GM23248 (cell line): Measurements from ENCODE around the gene CAMTA1. TPM values are rescaled to one million over a fixed set of nuclear protein-coding genes. Genes with fewer than 3 reads are reported as not detected.
"Not testable (repeated sequence)": the region's sequence is repeated elsewhere in the genome, so short reads cannot be mapped to it uniquely, and the experiment has no call there.

Experiments used
- DNase-seq: peaks from one replicate; pipeline ENCODE4 v3.0.0-alpha.2; 2015
- H2AFZ ChIP-seq: fragments of 200-600 bp; sonication (generic); 2 replicates; pipeline ENCODE4 v1.6.1; 2016; ENCODE audit warnings: antibody characterized with exemption
- H3F3A ChIP-seq: fragments of 200-600 bp; sonication (generic); 2 replicates; pipeline ENCODE4 v1.6.1; 2016; ENCODE audit warnings: mild to moderate bottlenecking, antibody characterized with exemption, mixed run types; ENCODE audit not compliant: insufficient read depth
- H3K27ac ChIP-seq: fragments of 200-600 bp; sonication (generic); 2 replicates; pipeline ENCODE4 v1.5.1; 2016; ENCODE audit warnings: mild to moderate bottlenecking
- H3K27me3 ChIP-seq: fragments of 200-600 bp; sonication (generic); replicated peaks from 2 replicates; pipeline ENCODE4 v1.6.1; 2016; ENCODE audit warnings: mild to moderate bottlenecking; ENCODE audit not compliant: insufficient read depth
- H3K36me3 ChIP-seq: fragments of 200-600 bp; sonication (generic); 2 replicates; pipeline ENCODE4 v1.6.1; 2016; ENCODE audit warnings: low read depth, mild to moderate bottlenecking
- H3K4me1 ChIP-seq: fragments of 200-600 bp; sonication (generic); 2 replicates; pipeline ENCODE4 v1.6.1; 2016; ENCODE audit warnings: mild to moderate bottlenecking; ENCODE audit not compliant: insufficient read depth
- H3K4me2 ChIP-seq: fragments of 200-600 bp; sonication (generic); one replicate; pipeline ENCODE4 v1.6.1; 2016; ENCODE audit warnings: mild to moderate bottlenecking; ENCODE audit not compliant: unreplicated experiment
- H3K4me3 ChIP-seq: fragments of 200-600 bp; sonication (generic); 2 replicates; pipeline ENCODE4 v1.5.1; 2016; ENCODE audit warnings: mild to moderate bottlenecking
- H3K79me2 ChIP-seq: fragments of 200-600 bp; sonication (generic); 2 replicates; pipeline ENCODE4 v1.6.1; 2016; ENCODE audit warnings: mild to moderate bottlenecking; ENCODE audit not compliant: insufficient read depth
- H3K9ac ChIP-seq: fragments of 200-600 bp; sonication (generic); 2 replicates; pipeline ENCODE4 v1.6.1; 2016; ENCODE audit warnings: mild to moderate bottlenecking
- H3K9me2 ChIP-seq: fragments of 200-600 bp; sonication (generic); 2 replicates; pipeline ENCODE4 v1.6.1; 2016; ENCODE audit warnings: mixed run types, mild to moderate bottlenecking, moderate library complexity; ENCODE audit not compliant: insufficient read depth
- H3K9me3 ChIP-seq: fragments of 200-600 bp; sonication (generic); one replicate; pipeline ENCODE4 v1.6.1; 2017; ENCODE audit warnings: low read depth
- H4K20me1 ChIP-seq: fragments of 200-600 bp; sonication (generic); 2 replicates; pipeline ENCODE4 v1.6.0; 2016; ENCODE audit not compliant: insufficient read depth
- EZH2 ChIP-seq: fragments of 200-600 bp; sonication (generic); IDR thresholded peaks from 2 replicates; pipeline ENCODE4 v1.6.1; 2018; ENCODE audit warnings: antibody characterized with exemption, mild to moderate bottlenecking; ENCODE audit not compliant: insufficient read depth, poor library complexity, severe bottlenecking
- EZH2phosphoT487 ChIP-seq: fragments of 200-600 bp; sonication (generic); IDR thresholded peaks from 2 replicates; pipeline ENCODE4 v1.6.1; 2018; ENCODE audit warnings: antibody characterized with exemption, moderate library complexity, mild to moderate bottlenecking, low read depth; ENCODE audit not compliant: insufficient read depth
- WGBS, 2 experiments: methylation state at CpG; one replicate each; pipeline ENCODE4 v1.1.6; 2015 to 2017; ENCODE audit warnings: low lambda C conversion rate in 2 of 2, low coverage in 1 of 2; ENCODE audit errors: missing lambda C conversion rate in 2 of 2; 5-methylcytosine and 5-hydroxymethylcytosine counted together
- in situ Hi-C: fragments of 300-500 bp; cut with MboI; formaldehyde crosslinking; loops from 2 replicates; pipeline ENCODE4 v1.15.0; 2020
- polyA plus RNA-seq: library from polyadenylated mRNA; unstranded; fragments of >200 nt; fragmentation: Nextera tagmentation; extraction: Ambion mirVana; gene quantifications from 2 replicates; pipeline ENCODE4 v1.2.1, GENCODE V29; 2016
- total RNA-seq: library from RNA; depleted of rRNA; stranded (reverse); fragments of >200 nt; shearing (Covaris generic); gene quantifications from 2 replicates; pipeline ENCODE4 v1.2.3, GENCODE V29; 2014

CAMTA1 gene
- total and polyA plus RNA-seq, 2 experiments from 2014 or later, result 50.1 to 165 TPM

DNA sequence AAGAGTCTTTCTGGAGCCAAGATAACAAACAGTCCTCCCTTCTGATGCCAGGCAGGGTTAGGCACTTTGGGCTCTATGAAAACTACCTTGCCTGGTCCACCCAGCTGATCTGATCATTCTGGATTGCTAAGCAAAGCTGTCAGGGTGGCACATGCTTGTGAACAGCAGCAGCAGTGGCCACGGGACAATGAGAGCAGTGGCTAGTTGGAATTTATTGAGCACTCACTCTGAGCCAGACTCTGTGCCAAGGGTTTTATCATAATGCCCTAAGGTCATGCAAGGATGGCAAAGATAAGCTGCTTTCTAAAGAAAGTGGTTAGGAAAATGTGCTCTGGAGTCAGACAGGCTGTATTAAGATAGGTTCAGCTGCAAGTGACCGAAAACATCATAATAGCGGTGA is 595.5 kb downstream of the CAMTA1 start:
- H3K4me3 ChIP-seq, result no peak overlapping the region
- peaks cover 11% of the 10 kb centered on the region; the same call in 1 of the 2 replicates for H3K4me1 ChIP-seq
- no peak overlapping the region for H2AFZ ChIP-seq
- H3F3A ChIP-seq, result peaks cover 8% of the 10 kb centered on the region; the same call in 1 of the 2 replicates
- H3K27ac ChIP-seq, result no peak overlapping the region
- no peaks in the 10 kb centered on the region for H3K36me3 ChIP-seq
- no peaks in the 10 kb centered on the region for H3K79me2 ChIP-seq
- in situ Hi-C loops, result no loop called here
- H3K9ac ChIP-seq, result no peak overlapping the region
- no peaks in the 10 kb centered on the region for H3K27me3 ChIP-seq
- no peaks in the 10 kb centered on the region for H4K20me1 ChIP-seq
- TF ChIP-seq EZH2phosphoT487, result no peak
- no peak for TF ChIP-seq EZH2
- 89 to 98% methylated on average over 3 of the region's 3 CpGs for WGBS, 2 experiments
- H3K9me3 ChIP-seq, result no peaks in the 10 kb centered on the region
- no peak for DNase-seq
- H3K9me2 ChIP-seq, result no peaks in the 10 kb centered on the region
- H3K4me2 ChIP-seq, result no peak overlapping the region

DNA sequence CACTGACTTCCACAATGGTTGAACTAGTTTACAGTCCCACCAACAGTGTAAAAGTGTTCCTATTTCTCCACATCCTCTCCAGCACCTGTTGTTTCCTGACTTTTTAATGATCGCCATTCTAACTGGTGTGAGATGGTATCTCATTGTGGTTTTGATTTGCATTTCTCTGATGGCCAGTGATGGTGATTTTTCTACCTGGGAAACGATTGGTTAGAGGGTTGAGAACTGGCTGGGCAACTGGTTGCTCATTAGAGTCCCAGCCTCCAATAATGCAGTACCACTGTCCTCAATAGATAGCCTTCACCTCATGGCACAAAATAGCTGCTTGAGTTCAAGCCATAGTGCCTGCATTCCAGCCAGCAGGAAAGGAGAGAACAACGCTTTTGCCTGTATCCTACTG is 596.5 kb downstream of the CAMTA1 start:
- H3F3A ChIP-seq, H3K79me2 ChIP-seq, H3K9me3 ChIP-seq, H3K9me2 ChIP-seq, in situ Hi-C loops, H3K36me3 ChIP-seq, H3K27ac ChIP-seq, H4K20me1 ChIP-seq, H3K27me3 ChIP-seq, H3K9ac ChIP-seq, H3K4me2 ChIP-seq, DNase-seq, H3K4me3 ChIP-seq, H2AFZ ChIP-seq: not testable (repeated sequence)
- peaks cover 11% of the 10 kb centered on the region; the same call in 1 of the 2 replicates for H3K4me1 ChIP-seq
- 40 to 42% methylated on average over 3 of the region's 3 CpGs for WGBS, 2 experiments

DNA sequence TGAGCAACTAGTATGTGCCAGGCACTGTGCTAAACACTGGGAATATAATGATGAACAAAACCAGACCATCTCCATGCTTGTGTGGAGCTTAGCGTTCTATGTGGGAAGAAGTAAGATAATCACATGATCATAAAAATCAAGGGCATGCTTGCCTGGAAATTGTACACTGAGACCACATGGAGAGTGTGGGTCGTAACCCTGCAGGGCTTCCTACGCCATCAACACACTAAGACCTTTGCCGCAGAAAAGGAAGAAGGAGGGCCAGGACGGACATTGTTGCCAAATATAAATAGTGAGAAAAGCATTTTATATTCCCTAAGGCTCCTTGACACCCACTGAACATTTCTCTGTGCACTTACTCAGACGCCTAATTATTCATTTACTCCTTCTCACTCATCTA is 597.7 kb downstream of the CAMTA1 start:
- H3K36me3 ChIP-seq, result no peaks in the 10 kb centered on the region
- H3K4me2 ChIP-seq, result no peak overlapping the region
- H3K4me3 ChIP-seq, result no peak overlapping the region
- in situ Hi-C loops, result no loop called here
- no peaks in the 10 kb centered on the region for H3K9me2 ChIP-seq
- DNase-seq, result no peak
- H3K27me3 ChIP-seq, result no peaks in the 10 kb centered on the region
- H2AFZ ChIP-seq, result no peak overlapping the region
- no peak overlapping the region for H3K27ac ChIP-seq
- no peak overlapping the region for H3K9ac ChIP-seq
- H3K4me1 ChIP-seq, result peaks cover 11% of the 10 kb centered on the region; the same call in 1 of the 2 replicates
- H3K79me2 ChIP-seq, result no peaks in the 10 kb centered on the region
- peaks cover 8% of the 10 kb centered on the region; the same call in 1 of the 2 replicates for H3F3A ChIP-seq
- no peak for TF ChIP-seq EZH2
- no peak for TF ChIP-seq EZH2phosphoT487
- 66 to 76% methylated on average over 6 of the region's 6 CpGs for WGBS, 2 experiments
- H3K9me3 ChIP-seq, result no peaks in the 10 kb centered on the region
- no peaks in the 10 kb centered on the region for H4K20me1 ChIP-seq

DNA sequence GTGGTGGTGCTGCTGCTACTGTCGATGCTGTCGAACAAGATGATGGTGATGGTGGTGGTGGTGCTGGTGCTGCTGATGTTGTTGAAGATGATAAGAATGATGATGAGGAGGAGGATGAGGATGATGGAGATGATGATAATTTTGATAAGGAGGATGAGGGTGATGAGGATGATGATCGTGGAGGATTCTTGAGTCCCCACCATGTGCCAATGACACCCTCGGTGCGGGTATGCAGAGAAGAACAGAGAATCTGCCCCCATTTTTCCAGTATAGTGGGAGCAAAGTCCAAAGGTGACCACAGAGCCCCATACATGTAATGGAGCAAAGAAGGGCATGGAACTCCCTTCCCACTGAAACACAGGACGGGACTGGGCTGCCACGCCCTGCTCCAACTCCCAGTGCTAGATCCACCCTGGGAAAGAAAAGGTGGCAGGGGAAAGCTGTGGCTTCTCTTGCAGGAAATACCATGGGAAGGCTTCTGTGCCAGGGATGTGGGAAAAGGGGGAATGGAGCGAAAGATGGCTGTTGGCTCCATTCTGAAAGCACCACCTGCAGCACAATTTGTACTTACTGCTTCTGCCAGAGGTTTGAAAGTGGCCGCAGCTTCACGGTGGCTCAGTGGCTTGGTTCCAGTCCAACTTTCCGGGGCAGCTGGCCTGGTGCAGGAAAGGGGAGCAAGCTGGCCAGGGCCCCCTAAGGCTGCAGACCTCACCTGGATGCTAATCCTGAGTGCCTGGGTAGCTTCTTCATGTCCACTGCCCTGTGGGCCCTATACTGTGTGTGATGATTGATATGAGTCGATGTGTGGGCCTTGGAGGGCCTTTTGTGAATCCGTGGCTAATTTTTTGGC is 598.6 kb downstream of the CAMTA1 start:
- no peaks in the 10 kb centered on the region for H3K27me3 ChIP-seq
- in situ Hi-C loops, result no loop called here
- H3K9me3 ChIP-seq, result no peaks in the 10 kb centered on the region

More for the DNA sequence above, 598.6 kb downstream of the CAMTA1 start:
- no peak overlapping the region for H2AFZ ChIP-seq
- H3K9me2 ChIP-seq, result no peaks in the 10 kb centered on the region
- no peak overlapping the region for H3K4me2 ChIP-seq
- no peak overlapping the region for H3K9ac ChIP-seq
- H3K4me3 ChIP-seq, result no peak overlapping the region
- no peaks in the 10 kb centered on the region for H3K79me2 ChIP-seq
- peaks cover 5% of the 10 kb centered on the region; the same call in 1 of the 2 replicates for H3F3A ChIP-seq
- no peak for DNase-seq
- H3K36me3 ChIP-seq, result no peaks in the 10 kb centered on the region
- no peak overlapping the region for H3K27ac ChIP-seq
- H3K4me1 ChIP-seq, result peaks cover 16% of the 10 kb centered on the region; the same call in 1 of the 2 replicates
- H4K20me1 ChIP-seq, result no peaks in the 10 kb centered on the region
- 85 to 89% methylated on average over 13 of the region's 13 CpGs for WGBS, 2 experiments
- no peak for TF ChIP-seq EZH2phosphoT487
- TF ChIP-seq EZH2, result no peak
